Measurements from ENCODE around the gene LYL1. TPM values are rescaled to one million over a fixed set of nuclear protein-coding genes. Genes with fewer than 3 reads are reported as not detected.

Gene LYL1
- total and polyA plus RNA-seq, 4 donors, result 0.35 to 69.7 (median 2.3) TPM

Other genes starting within 250 kb of the LYL1 start
- 10 to 100 TPM; 11.9 to 13.7 TPM for gene DNASE2, start 221.4 kb downstream of the LYL1 start, total RNA-seq
- gene DNASE2, start 221.4 kb downstream of the LYL1 start, polyA plus RNA-seq, result 10 to 100 TPM; 11.3 to 18.4 TPM
- 100 to 1,000 TPM in 1 of 2 donors, not detected in 1; 234 TPM for gene KLF1, start 215.7 kb downstream of the LYL1 start, total RNA-seq
- not detected for gene KLF1, start 215.7 kb downstream of the LYL1 start, polyA plus RNA-seq
- 100 to 1,000 TPM in 1 of 2 donors, 10 to 100 TPM in 1; 65.8 to 118 TPM for gene GCDH, start 211.7 kb downstream of the LYL1 start, total RNA-seq
- 10 to 100 TPM; 68.6 to 87.7 TPM for gene GCDH, start 211.7 kb downstream of the LYL1 start, polyA plus RNA-seq
- gene SYCE2, start 183.6 kb downstream of the LYL1 start, total RNA-seq, result under 1 TPM in 1 of 2 donors, not detected in 1; 0.42 TPM
- gene SYCE2, start 183.6 kb downstream of the LYL1 start, polyA plus RNA-seq, result under 1 TPM; 0.07 to 0.43 TPM
- 10 to 100 TPM; 29.8 to 34.0 TPM for gene FARSA, start 169.1 kb downstream of the LYL1 start, total RNA-seq
- 10 to 100 TPM; 34.7 to 50.1 TPM for gene FARSA, start 169.1 kb downstream of the LYL1 start, polyA plus RNA-seq
- 1,000 to 10,000 TPM in 1 of 2 donors, 100 to 1,000 TPM in 1; 618 to 1,316 TPM for gene CALR, start 164.2 kb downstream of the LYL1 start, total RNA-seq
- 1,000 to 10,000 TPM in 1 of 2 donors, 100 to 1,000 TPM in 1; 913 to 1,228 TPM for gene CALR, start 164.2 kb downstream of the LYL1 start, polyA plus RNA-seq
- 100 to 1,000 TPM in 1 of 2 donors, 10 to 100 TPM in 1; 42.9 to 112 TPM for gene RAD23A, start 157.0 kb downstream of the LYL1 start, total RNA-seq
- gene RAD23A, start 157.0 kb downstream of the LYL1 start, polyA plus RNA-seq, result 10 to 100 TPM; 45.0 to 88.6 TPM
- 10 to 100 TPM in 1 of 2 donors, 1 to 10 TPM in 1; 8.4 to 22.1 TPM for gene GADD45GIP1, start 145.6 kb downstream of the LYL1 start, total RNA-seq
- 10 to 100 TPM; 23.6 to 54.2 TPM for gene GADD45GIP1, start 145.6 kb downstream of the LYL1 start, polyA plus RNA-seq
- gene DAND5, start 133.3 kb downstream of the LYL1 start, total RNA-seq, result under 1 TPM in 1 of 2 donors, not detected in 1; 0.23 TPM
- gene DAND5, start 133.3 kb downstream of the LYL1 start, polyA plus RNA-seq, result not detected
- gene NFIX, start 107.4 kb downstream of the LYL1 start, total RNA-seq, result 10 to 100 TPM; 10.3 to 18.4 TPM
- gene NFIX, start 107.4 kb downstream of the LYL1 start, polyA plus RNA-seq, result 10 to 100 TPM in 1 of 2 donors, 1 to 10 TPM in 1; 3.3 to 14.8 TPM
- 10 to 100 TPM in 1 of 2 donors, 1 to 10 TPM in 1; 8.3 to 15.6 TPM for gene TRMT1, start 13.9 kb upstream of the LYL1 start, total RNA-seq
- 10 to 100 TPM in 1 of 2 donors, 1 to 10 TPM in 1; 9.8 to 13.7 TPM for gene TRMT1, start 13.9 kb upstream of the LYL1 start, polyA plus RNA-seq
- gene NACC1, start 15.4 kb upstream of the LYL1 start, total RNA-seq, result 10 to 100 TPM; 16.7 to 18.7 TPM
- gene NACC1, start 15.4 kb upstream of the LYL1 start, polyA plus RNA-seq, result 10 to 100 TPM in 1 of 2 donors, under 1 TPM in 1; 0.86 to 24.7 TPM
- 10 to 100 TPM; 15.7 to 23.3 TPM for gene STX10, start 47.5 kb upstream of the LYL1 start, total RNA-seq
- gene STX10, start 47.5 kb upstream of the LYL1 start, polyA plus RNA-seq, result 10 to 100 TPM; 19.2 to 32.7 TPM
- 10 to 100 TPM; 11.4 to 20.3 TPM for gene IER2, start 47.6 kb upstream of the LYL1 start, total RNA-seq
- 10 to 100 TPM; 23.6 to 38.9 TPM for gene IER2, start 47.6 kb upstream of the LYL1 start, polyA plus RNA-seq